ENCODE data around the gene WASHC4. TPM values are rescaled to one million over a fixed set of nuclear protein-coding genes. Genes with fewer than 3 reads are reported as not detected.

WASHC4 gene
- total and polyA plus RNA-seq, 8 donors: 8.9 to 33.0 (median 17.7) TPM

DNA sequence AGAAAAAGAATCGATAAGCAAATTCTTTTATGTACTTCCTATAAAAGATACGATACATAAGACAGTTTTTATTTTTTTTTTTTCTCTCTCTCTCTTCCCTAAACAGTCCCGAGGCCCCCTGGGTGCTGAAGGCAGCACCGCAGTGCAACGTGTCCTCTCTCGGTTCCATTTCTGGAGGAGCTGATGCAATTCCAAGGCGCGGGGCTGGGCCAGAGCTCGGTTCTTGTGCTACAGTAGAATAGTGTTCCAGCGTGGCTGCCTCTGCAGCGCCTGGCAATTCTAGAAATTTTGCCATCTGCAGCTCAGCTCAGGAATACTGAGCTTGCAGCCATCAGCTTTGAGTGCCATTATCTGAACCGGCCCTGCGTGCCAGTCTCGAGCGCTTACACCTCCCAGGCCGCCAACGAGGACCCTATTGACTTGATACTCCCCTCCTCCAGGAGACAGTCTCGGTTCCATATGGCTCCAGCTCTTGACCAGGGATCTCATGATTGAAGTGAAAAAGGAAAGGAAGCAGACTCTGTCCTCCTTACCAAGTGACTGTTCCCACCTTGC is 23.9 kb upstream of the WASHC4 start:
- peak; percentile 50 to 71 (median 62) for ATAC-seq

DNA sequence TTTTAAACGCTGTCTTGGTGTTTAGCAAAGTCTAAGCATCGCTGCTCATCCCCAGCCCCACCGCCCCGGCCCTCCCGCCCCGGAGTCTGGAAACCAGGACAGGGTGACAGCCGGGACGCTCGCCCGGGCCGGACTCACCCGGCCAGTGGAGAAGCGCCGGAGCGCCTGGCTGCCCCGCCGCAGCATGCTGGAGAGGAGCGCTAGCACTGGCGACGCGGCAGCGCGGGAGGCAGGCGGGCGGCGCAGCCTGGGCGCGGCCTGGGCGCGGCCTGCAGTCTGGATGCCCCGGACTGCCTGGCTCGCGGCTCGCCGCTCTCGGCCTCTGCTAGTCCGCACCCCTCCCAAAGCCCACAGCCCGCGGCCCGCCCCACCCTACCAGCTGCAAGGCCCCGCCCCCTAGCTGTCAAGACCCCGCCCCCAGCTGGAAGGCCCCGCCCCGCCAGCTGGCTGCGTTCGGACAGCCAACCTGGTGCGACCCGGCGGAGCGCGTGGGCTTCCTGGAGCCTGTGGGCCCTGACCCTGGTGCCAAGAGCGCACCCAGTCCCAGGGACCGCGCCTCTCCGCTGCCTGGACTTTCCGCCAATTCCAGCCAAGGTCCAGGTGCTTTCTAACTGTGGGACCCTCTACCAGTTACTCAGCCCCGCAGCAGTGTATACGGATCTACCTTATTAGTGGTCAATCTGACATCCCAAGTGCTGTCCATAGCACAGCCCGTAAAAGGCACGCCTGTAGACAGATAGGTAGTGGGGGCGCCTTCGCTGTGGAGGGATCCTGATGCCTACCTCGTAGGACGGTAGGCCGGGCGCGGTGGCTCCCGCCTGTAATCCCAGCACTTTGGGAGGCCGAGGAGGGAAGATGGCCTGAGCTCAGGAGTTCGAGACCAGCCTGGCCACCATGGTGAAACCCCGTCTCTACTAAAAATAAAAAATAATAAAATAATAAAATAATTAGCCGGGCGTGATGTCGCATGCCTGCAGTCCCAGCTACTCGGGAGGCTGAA is 23.0 kb upstream of the WASHC4 start, which contains the start of gene ALDH1L2:
Gene ALDH1L2, minus strand, starts transcription at position 208 of the 1,000 bp plus-strand sequence. Its CDS starts 22 bp downstream, at position 186.
- peak; percentile 91 to 98 (median 95) for DNase-seq
- Histone ChIP-seq H3K4me1 (peaks cover 0 to 11% (median 0%) of the 10 kb centered on the region in 3 donors), H3K4me3 (peak within 1 kb of the TSS; percentile 44 to 80 (median 68)), H3K27ac (peak within 1 kb of the TSS; percentile 67 to 71 (median 70)), H3K9me3 (no peaks in the 10 kb centered on the region), H3K27me3 (no peaks in the 10 kb centered on the region), H3K36me3 (no peaks in the 10 kb centered on the region)
- FAIRE-seq: no peak
- TF ChIP-seq, protein P1, sequence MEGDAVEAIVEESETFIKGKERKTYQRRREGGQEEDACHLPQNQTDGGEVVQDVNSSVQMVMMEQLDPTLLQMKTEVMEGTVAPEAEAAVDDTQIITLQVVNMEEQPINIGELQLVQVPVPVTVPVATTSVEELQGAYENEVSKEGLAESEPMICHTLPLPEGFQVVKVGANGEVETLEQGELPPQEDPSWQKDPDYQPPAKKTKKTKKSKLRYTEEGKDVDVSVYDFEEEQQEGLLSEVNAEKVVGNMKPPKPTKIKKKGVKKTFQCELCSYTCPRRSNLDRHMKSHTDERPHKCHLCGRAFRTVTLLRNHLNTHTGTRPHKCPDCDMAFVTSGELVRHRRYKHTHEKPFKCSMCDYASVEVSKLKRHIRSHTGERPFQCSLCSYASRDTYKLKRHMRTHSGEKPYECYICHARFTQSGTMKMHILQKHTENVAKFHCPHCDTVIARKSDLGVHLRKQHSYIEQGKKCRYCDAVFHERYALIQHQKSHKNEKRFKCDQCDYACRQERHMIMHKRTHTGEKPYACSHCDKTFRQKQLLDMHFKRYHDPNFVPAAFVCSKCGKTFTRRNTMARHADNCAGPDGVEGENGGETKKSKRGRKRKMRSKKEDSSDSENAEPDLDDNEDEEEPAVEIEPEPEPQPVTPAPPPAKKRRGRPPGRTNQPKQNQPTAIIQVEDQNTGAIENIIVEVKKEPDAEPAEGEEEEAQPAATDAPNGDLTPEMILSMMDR (IDR thresholded peaks at IDR 0.05): no peak
- 23% methylated on average over 75 of the region's 75 CpGs for WGBS, 2 donors
- intact Hi-C loops (cut with DNase I): no loop called here
- peak; percentile 91 to 96 (median 95) for ATAC-seq

More for the DNA sequence above, 23.9 kb upstream of the WASHC4 start:
- Histone ChIP-seq H3K4me1 (peaks cover 0 to 11% (median 0%) of the 10 kb centered on the region in 3 donors), H3K27ac (peak overlapping the region; percentile 67 to 71 (median 70)), H3K4me3 (peak overlapping the region; percentile 44 to 80 (median 68)), H3K27me3 (no peaks in the 10 kb centered on the region), H3K9me3 (no peaks in the 10 kb centered on the region), H3K36me3 (no peaks in the 10 kb centered on the region)
- no peak for FAIRE-seq
- 10 to 16% methylated on average over 18 of the region's 18 CpGs for WGBS, 2 donors
- intact Hi-C loops (cut with DNase I): no loop called here
- peak; percentile 49 to 79 (median 67) for DNase-seq
- TF ChIP-seq, protein P1 (IDR thresholded peaks at IDR 0.05): no peak

DNA sequence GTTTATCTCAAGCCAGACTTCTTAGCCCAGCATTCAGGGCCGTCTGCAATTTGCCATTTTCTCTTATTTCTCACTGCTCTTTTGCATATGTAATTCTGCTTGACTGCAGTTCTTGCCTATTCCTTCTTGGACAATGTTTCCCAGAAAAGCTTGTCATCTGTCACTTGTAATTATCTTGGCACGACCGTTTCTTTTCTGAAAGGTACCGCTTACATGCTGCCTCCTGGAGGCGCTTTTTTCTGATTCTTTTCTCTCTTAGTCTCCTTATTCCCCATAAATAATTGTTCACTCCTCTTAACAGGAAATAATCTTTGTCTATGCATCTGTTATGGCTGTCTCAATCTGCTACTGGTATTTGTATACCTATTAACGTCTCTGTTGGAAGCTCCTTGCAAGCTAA is 22.0 kb upstream of the WASHC4 start:
- Histone ChIP-seq H3K9me3 (no peaks in the 10 kb centered on the region), H3K4me3 (no peak overlapping the region), H3K27me3 (no peaks in the 10 kb centered on the region), H3K36me3 (no peaks in the 10 kb centered on the region), H3K27ac (no peak overlapping the region), H3K4me1 (peaks cover 0 to 11% (median 0%) of the 10 kb centered on the region in 3 donors)
- no peak for DNase-seq
- FAIRE-seq: no peak
- ATAC-seq: no peak
- intact Hi-C loops (cut with DNase I): no loop called here
- TF ChIP-seq, protein P1 (IDR thresholded peaks at IDR 0.05): no peak
- 53 to 55% methylated on average over 6 of the region's 6 CpGs for WGBS, 2 donors

DNA sequence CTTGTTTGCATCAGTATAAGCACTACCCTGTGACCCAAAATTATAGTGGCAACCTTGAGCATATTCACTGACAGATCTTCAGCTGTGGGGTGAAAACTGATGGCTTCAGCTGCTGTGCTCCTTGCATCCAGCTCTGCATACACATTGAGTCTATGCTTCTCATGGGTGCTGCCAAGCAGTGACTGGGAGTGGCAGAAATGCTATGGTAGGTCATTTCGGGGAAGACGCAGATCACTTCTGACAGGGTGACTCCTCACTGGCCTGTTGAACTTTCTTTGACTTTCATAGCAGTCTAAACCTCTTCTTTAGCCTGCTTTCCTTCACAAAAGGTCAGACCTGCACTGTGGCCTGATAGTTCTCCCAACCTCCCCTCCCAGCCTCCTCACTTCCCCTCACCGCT is 17.7 kb upstream of the WASHC4 start:
- no peaks in the 10 kb centered on the region for H3K27me3 ChIP-seq
- no peaks in the 10 kb centered on the region for H3K4me1 ChIP-seq
- TF ChIP-seq, protein P1 (IDR thresholded peaks at IDR 0.05): no peak
- DNase-seq (no peak), FAIRE-seq (no peak), ATAC-seq (no peak)
- 88 to 97% methylated on average over 3 of the region's 3 CpGs for WGBS, 2 donors
- no peak overlapping the region for H3K4me3 ChIP-seq
- intact Hi-C loops (cut with DNase I): no loop called here
- H3K9me3 ChIP-seq: no peaks in the 10 kb centered on the region
- H3K27ac ChIP-seq: no peak overlapping the region
- H3K36me3 ChIP-seq: no peaks in the 10 kb centered on the region
